ENCODE data around the gene NT5DC3.

The NT5DC3 gene

GRCh38 chr12:103855036-103855712 lies 14.1 kb upstream of the NT5DC3 start:
- H3K4me1 ChIP-seq (ENCODE audit: control insufficient read depth in 1 of 2, insufficient read depth in 1 of 2, low read depth in 1 of 2, low read length in 1 of 2), result no peaks in the 10 kb centered on the region
- TF ChIP-seq CTCF (IDR thresholded peaks at IDR 0.05), result no peak
- no peak overlapping the region for H3K27ac ChIP-seq

GRCh38 chr12:103854372-103854973 lies 13.4 kb upstream of the NT5DC3 start:
- no peak for TF ChIP-seq CTCF (IDR thresholded peaks at IDR 0.05)
- Histone ChIP-seq H3K4me1 (ENCODE audit: control insufficient read depth in 1 of 2, insufficient read depth in 1 of 2, low read depth in 1 of 2, low read length in 1 of 2) (no peaks in the 10 kb centered on the region), H3K36me3 (no peaks in the 10 kb centered on the region), H3K4me3 (ENCODE audit: low read depth in 1 of 2, low read length in 1 of 2) (no peak overlapping the region), H3K27ac (no peak overlapping the region), H3K27me3 (no peaks in the 10 kb centered on the region), H3K9me3 (no peaks in the 10 kb centered on the region)

More at GRCh38 chr12:103855036-103855712, 14.1 kb upstream of the NT5DC3 start:
- H3K36me3 ChIP-seq, result no peaks in the 10 kb centered on the region
- no peak overlapping the region for H3K4me3 ChIP-seq (ENCODE audit: low read depth in 1 of 2, low read length in 1 of 2)
- H3K9me3 ChIP-seq, result no peaks in the 10 kb centered on the region
- no peaks in the 10 kb centered on the region for H3K27me3 ChIP-seq

GRCh38 chr12:103852498-103852997 lies 11.5 kb upstream of the NT5DC3 start:
- Histone ChIP-seq H3K4me3 (ENCODE audit: low read depth in 1 of 2, low read length in 1 of 2) (no peak overlapping the region), H3K9me3 (no peaks in the 10 kb centered on the region), H3K36me3 (no peaks in the 10 kb centered on the region), H3K27ac (no peak overlapping the region), H3K4me1 (ENCODE audit: control insufficient read depth in 1 of 2, insufficient read depth in 1 of 2, low read depth in 1 of 2, low read length in 1 of 2) (no peaks in the 10 kb centered on the region), H3K27me3 (no peaks in the 10 kb centered on the region)
- TF ChIP-seq CTCF (IDR thresholded peaks at IDR 0.05), result no peak

GRCh38 chr12:103851127-103851526 lies 10.1 kb upstream of the NT5DC3 start:
- Histone ChIP-seq H3K36me3 (no peaks in the 10 kb centered on the region), H3K9me3 (no peaks in the 10 kb centered on the region), H3K27me3 (no peaks in the 10 kb centered on the region), H3K27ac (no peak overlapping the region), H3K4me3 (ENCODE audit: low read depth in 1 of 2, low read length in 1 of 2) (no peak overlapping the region), H3K4me1 (ENCODE audit: control insufficient read depth in 1 of 2, insufficient read depth in 1 of 2, low read depth in 1 of 2, low read length in 1 of 2) (no peaks in the 10 kb centered on the region)
- no peak for TF ChIP-seq CTCF (IDR thresholded peaks at IDR 0.05)

GRCh38 chr12:103850429-103850828 lies 9.4 kb upstream of the NT5DC3 start:
- TF ChIP-seq CTCF (IDR thresholded peaks at IDR 0.05), result no peak
- no peaks in the 10 kb centered on the region for H3K27me3 ChIP-seq
- no peak overlapping the region for H3K4me3 ChIP-seq (ENCODE audit: low read depth in 1 of 2, low read length in 1 of 2)
- H3K27ac ChIP-seq, result no peak overlapping the region
- H3K36me3 ChIP-seq, result no peaks in the 10 kb centered on the region
- H3K9me3 ChIP-seq, result no peaks in the 10 kb centered on the region
- no peaks in the 10 kb centered on the region for H3K4me1 ChIP-seq (ENCODE audit: control insufficient read depth in 1 of 2, insufficient read depth in 1 of 2, low read depth in 1 of 2, low read length in 1 of 2)
